ENCODE results near the gene METTL16.

The METTL16 gene

GRCh38 chr17:2390199-2390836 is 121.4 kb downstream of the METTL16 start:
- ATAC-seq: no peak
- TF ChIP-seq ISL1 (CRISPR knock-in tag; IDR thresholded peaks at IDR 0.05) (no peak), ARNTL (CRISPR knock-in tag; IDR thresholded peaks at IDR 0.05; ENCODE audit: borderline replicate concordance, low read depth) (no peak), ESRRG (CRISPR knock-in tag; IDR thresholded peaks at IDR 0.05) (no peak), BACH2 (CRISPR knock-in tag; IDR thresholded peaks at IDR 0.05; ENCODE audit: borderline replicate concordance) (no peak)

GRCh38 chr17:2388683-2389055 is 123.0 kb downstream of the METTL16 start:
- no peak for ATAC-seq
- TF ChIP-seq POU6F1 (CRISPR knock-in tag; IDR thresholded peaks at IDR 0.05; ENCODE audit: borderline replicate concordance, low read depth) (no peak), CSRNP3 (CRISPR knock-in tag; IDR thresholded peaks at IDR 0.05) (no peak), TOX (CRISPR knock-in tag; IDR thresholded peaks at IDR 0.05; ENCODE audit: borderline replicate concordance) (no peak), ESRRG (CRISPR knock-in tag; IDR thresholded peaks at IDR 0.05) (no peak), ZFP30 (CRISPR knock-in tag; IDR thresholded peaks at IDR 0.05) (no peak), ZC3H10 (CRISPR knock-in tag; IDR thresholded peaks at IDR 0.05) (no peak), ZNF565 (CRISPR knock-in tag; conservative IDR thresholded peaks at IDR 0.05; ENCODE audit: low read depth) (no peak), GLIS3 (CRISPR knock-in tag; IDR thresholded peaks at IDR 0.05) (no peak), OSR1 (CRISPR knock-in tag; IDR thresholded peaks at IDR 0.05) (no peak), CSDC2 (CRISPR knock-in tag; IDR thresholded peaks at IDR 0.05) (no peak)

GRCh38 chr17:2388020-2388682 is 123.5 kb downstream of the METTL16 start:
- ATAC-seq: no peak

More at GRCh38 chr17:2388020-2388682, 123.5 kb downstream of the METTL16 start:
- TF ChIP-seq OSR1 (CRISPR knock-in tag; IDR thresholded peaks at IDR 0.05) (no peak), ZNF70 (CRISPR knock-in tag; IDR thresholded peaks at IDR 0.05) (no peak), ZFP30 (CRISPR knock-in tag; IDR thresholded peaks at IDR 0.05) (no peak), CSRNP3 (CRISPR knock-in tag; IDR thresholded peaks at IDR 0.05) (no peak), ESRRG (CRISPR knock-in tag; IDR thresholded peaks at IDR 0.05) (no peak), RARB (CRISPR knock-in tag; IDR thresholded peaks at IDR 0.05) (no peak), POU6F1 (CRISPR knock-in tag; IDR thresholded peaks at IDR 0.05; ENCODE audit: borderline replicate concordance, low read depth) (no peak), GLIS3 (CRISPR knock-in tag; IDR thresholded peaks at IDR 0.05) (no peak), ZNF565 (CRISPR knock-in tag; conservative IDR thresholded peaks at IDR 0.05; ENCODE audit: low read depth) (no peak), ZFP3 (CRISPR knock-in tag; IDR thresholded peaks at IDR 0.05) (no peak), CREB5 (CRISPR knock-in tag; IDR thresholded peaks at IDR 0.05; ENCODE audit: low read depth) (no peak), TSHZ2 (CRISPR knock-in tag; IDR thresholded peaks at IDR 0.05) (no peak), ARNTL (CRISPR knock-in tag; IDR thresholded peaks at IDR 0.05; ENCODE audit: borderline replicate concordance, low read depth) (no peak), ZNF8 (CRISPR knock-in tag; IDR thresholded peaks at IDR 0.05) (no peak), SNAI2 (CRISPR knock-in tag; IDR thresholded peaks at IDR 0.05) (no peak), ISL1 (CRISPR knock-in tag; IDR thresholded peaks at IDR 0.05) (no peak), CSDC2 (CRISPR knock-in tag; IDR thresholded peaks at IDR 0.05) (no peak), PPARA (CRISPR knock-in tag; IDR thresholded peaks at IDR 0.05; ENCODE audit: borderline replicate concordance) (no peak)
